B cell (primary cell): ENCODE data around the gene COL5A1.

ENCODE experiments used
- CTCF ChIP-seq: fragments of 200-600 bp; IDR thresholded peaks from one replicate; pipeline ENCODE4 v1.8.0; 2022; ENCODE audit warnings: antibody characterized with exemption, mild to moderate bottlenecking
- EZH2 ChIP-seq: IDR thresholded peaks from 2 replicates; pipeline ENCODE4 v1.6.1; 2012; ENCODE audit warnings: borderline replicate concordance, low read depth, mild to moderate bottlenecking, moderate library complexity, low read length; ENCODE audit not compliant: insufficient read depth, poor library complexity, severe bottlenecking

GRCh38 chr9:134721344-134721743 is 79.7 kb downstream of the COL5A1 start:
- TF ChIP-seq CTCF (no peak), EZH2 (no peak)
